ENCODE results near the gene BHLHA15.

The BHLHA15 gene

DNA sequence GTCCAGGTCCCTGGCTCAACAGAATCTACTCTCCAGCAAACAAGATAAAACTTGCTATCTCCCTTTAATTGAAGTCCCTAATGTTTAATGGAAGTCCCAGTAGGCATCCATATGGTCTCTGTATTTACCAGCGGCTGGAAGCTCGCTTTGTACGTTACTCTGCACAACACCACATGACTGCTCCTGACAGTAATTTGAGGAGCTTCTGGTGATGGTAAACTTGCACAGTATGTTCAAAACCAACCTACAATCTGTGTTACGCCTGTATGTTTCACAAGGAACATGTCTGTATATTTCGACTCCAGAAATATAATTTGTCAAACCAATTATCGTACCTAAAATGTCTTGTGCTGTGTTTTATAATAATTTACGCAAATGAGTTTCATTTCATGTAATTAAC lies 45.2 kb downstream of the BHLHA15 start:
- no peak overlapping the region for H3K27ac ChIP-seq
- H3K4me1 ChIP-seq (ENCODE audit: control insufficient read depth in 1 of 2, insufficient read depth in 1 of 2, low read depth in 1 of 2, low read length in 1 of 2): peaks cover 17 to 26% of the 10 kb centered on the region in 2 experiments
- H3K27me3 ChIP-seq: no peaks in the 10 kb centered on the region
- H3K9me3 ChIP-seq: no peaks in the 10 kb centered on the region
- H3K4me3 ChIP-seq (ENCODE audit: low read depth in 1 of 2, low read length in 1 of 2): no peak overlapping the region
- H3K36me3 ChIP-seq: peaks cover 20% of the 10 kb centered on the region
- no peak for TF ChIP-seq CTCF (IDR thresholded peaks at IDR 0.05)

GRCh38 chr7:98257701-98258100 lies 46.5 kb downstream of the BHLHA15 start:
- Histone ChIP-seq H3K36me3 (peaks cover 22% of the 10 kb centered on the region), H3K27me3 (no peaks in the 10 kb centered on the region)

More at GRCh38 chr7:98257701-98258100, 46.5 kb downstream of the BHLHA15 start:
- peaks cover 8 to 16% of the 10 kb centered on the region in 2 experiments for H3K4me1 ChIP-seq (ENCODE audit: control insufficient read depth in 1 of 2, insufficient read depth in 1 of 2, low read depth in 1 of 2, low read length in 1 of 2)
- TF ChIP-seq CTCF (IDR thresholded peaks at IDR 0.05): no peak
- H3K9me3 ChIP-seq: no peaks in the 10 kb centered on the region
- no peak overlapping the region for H3K27ac ChIP-seq
- no peak overlapping the region for H3K4me3 ChIP-seq (ENCODE audit: low read depth in 1 of 2, low read length in 1 of 2)

Data from neutrophil (primary cell).